ENCODE measurements around the gene ZCWPW1.

DNA sequence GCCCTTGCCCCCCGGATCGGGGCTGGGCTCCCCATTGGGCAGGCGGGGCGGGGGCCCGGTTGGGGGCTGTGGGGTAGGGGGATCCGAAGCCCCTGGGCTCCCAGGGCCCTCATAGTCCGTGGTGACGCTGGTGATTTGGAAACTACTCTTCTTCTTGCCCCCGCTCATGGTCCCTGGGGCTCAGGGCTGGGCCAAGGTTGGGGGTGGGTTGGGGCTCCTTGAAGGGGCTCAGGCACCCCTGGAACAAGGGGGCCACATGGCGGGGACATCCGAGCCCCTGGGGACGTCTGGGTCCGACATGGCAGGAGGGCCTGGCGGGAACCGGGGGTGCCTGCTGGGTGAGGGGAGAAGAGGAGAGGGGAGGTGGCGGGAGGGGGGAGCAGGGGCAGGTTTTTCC, 49.4 kb upstream of the ZCWPW1 start:
- TF ChIP-seq, protein P1, sequence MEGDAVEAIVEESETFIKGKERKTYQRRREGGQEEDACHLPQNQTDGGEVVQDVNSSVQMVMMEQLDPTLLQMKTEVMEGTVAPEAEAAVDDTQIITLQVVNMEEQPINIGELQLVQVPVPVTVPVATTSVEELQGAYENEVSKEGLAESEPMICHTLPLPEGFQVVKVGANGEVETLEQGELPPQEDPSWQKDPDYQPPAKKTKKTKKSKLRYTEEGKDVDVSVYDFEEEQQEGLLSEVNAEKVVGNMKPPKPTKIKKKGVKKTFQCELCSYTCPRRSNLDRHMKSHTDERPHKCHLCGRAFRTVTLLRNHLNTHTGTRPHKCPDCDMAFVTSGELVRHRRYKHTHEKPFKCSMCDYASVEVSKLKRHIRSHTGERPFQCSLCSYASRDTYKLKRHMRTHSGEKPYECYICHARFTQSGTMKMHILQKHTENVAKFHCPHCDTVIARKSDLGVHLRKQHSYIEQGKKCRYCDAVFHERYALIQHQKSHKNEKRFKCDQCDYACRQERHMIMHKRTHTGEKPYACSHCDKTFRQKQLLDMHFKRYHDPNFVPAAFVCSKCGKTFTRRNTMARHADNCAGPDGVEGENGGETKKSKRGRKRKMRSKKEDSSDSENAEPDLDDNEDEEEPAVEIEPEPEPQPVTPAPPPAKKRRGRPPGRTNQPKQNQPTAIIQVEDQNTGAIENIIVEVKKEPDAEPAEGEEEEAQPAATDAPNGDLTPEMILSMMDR (conservative IDR thresholded peaks at IDR 0.05; ENCODE audit: low read depth in 2 of 2), result no peak
- TF ChIP-seq POLR2AphosphoS5 (IDR thresholded peaks at IDR 0.05; ENCODE audit: low read depth) (no peak), EZH2phosphoT487 (IDR thresholded peaks at IDR 0.05; ENCODE audit: unreplicated experiment) (no peak), CREB1 (CRISPR knock-in tag; IDR thresholded peaks at IDR 0.05; ENCODE audit: low read depth) (no peak)
- TF ChIP-seq, protein P2, sequence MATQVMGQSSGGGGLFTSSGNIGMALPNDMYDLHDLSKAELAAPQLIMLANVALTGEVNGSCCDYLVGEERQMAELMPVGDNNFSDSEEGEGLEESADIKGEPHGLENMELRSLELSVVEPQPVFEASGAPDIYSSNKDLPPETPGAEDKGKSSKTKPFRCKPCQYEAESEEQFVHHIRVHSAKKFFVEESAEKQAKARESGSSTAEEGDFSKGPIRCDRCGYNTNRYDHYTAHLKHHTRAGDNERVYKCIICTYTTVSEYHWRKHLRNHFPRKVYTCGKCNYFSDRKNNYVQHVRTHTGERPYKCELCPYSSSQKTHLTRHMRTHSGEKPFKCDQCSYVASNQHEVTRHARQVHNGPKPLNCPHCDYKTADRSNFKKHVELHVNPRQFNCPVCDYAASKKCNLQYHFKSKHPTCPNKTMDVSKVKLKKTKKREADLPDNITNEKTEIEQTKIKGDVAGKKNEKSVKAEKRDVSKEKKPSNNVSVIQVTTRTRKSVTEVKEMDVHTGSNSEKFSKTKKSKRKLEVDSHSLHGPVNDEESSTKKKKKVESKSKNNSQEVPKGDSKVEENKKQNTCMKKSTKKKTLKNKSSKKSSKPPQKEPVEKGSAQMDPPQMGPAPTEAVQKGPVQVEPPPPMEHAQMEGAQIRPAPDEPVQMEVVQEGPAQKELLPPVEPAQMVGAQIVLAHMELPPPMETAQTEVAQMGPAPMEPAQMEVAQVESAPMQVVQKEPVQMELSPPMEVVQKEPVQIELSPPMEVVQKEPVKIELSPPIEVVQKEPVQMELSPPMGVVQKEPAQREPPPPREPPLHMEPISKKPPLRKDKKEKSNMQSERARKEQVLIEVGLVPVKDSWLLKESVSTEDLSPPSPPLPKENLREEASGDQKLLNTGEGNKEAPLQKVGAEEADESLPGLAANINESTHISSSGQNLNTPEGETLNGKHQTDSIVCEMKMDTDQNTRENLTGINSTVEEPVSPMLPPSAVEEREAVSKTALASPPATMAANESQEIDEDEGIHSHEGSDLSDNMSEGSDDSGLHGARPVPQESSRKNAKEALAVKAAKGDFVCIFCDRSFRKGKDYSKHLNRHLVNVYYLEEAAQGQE (IDR thresholded peaks at IDR 0.05; ENCODE audit: unreplicated experiment), result no peak

Data from GM23338 (cell line).